Right lobe of liver (tissue), 4 donors: ENCODE results near the gene TENM4.

Source experiments
- POLR2A ChIP-seq: fragments of 450-650 bp; IDR thresholded peaks from one replicate; pipeline ENCODE4 v1.6.1; 2017; ENCODE audit warnings: antibody characterized with exemption, mild to moderate bottlenecking
- TF ChIP-seq, protein P1 (sequence below), 4 donors: fragments of 200-600 bp in 3 of 4; fragments of 450-650 bp in 1 of 4; IDR thresholded peaks; one replicate each; pipeline versions ENCODE4 v1.5.1 to v1.8.0; 2016 to 2022; ENCODE audit warnings: antibody characterized with exemption in 4 of 4, mild to moderate bottlenecking in 2 of 4
- donor health status: DM: no; HTN: no; CAD: no.
- donor health status: DM: no; HTN: no; CAD: no.
- donor health status: DM: no; HTN: yes; CAD: no.

DNA sequence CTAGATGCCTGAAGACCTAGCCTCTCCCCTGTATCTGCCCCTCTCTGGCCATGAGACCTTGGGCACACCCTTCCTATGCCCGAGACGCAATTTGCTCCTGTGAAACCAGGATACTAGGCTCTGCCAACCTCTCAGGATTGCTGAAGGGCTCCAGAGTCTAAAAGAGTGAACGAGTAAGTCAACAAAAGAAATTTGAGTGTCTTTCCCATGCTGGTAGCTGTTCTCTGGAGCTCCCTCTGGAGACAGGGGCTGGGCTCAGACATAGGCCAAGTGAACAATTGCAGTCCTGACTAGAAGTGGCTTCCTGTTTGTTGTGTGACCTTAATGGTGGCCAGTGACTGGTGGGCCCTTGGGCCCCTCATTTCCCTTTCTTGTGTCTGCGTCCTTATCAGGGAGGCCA lies 677.2 kb downstream of the TENM4 start:
- TF ChIP-seq, protein P1, sequence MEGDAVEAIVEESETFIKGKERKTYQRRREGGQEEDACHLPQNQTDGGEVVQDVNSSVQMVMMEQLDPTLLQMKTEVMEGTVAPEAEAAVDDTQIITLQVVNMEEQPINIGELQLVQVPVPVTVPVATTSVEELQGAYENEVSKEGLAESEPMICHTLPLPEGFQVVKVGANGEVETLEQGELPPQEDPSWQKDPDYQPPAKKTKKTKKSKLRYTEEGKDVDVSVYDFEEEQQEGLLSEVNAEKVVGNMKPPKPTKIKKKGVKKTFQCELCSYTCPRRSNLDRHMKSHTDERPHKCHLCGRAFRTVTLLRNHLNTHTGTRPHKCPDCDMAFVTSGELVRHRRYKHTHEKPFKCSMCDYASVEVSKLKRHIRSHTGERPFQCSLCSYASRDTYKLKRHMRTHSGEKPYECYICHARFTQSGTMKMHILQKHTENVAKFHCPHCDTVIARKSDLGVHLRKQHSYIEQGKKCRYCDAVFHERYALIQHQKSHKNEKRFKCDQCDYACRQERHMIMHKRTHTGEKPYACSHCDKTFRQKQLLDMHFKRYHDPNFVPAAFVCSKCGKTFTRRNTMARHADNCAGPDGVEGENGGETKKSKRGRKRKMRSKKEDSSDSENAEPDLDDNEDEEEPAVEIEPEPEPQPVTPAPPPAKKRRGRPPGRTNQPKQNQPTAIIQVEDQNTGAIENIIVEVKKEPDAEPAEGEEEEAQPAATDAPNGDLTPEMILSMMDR (IDR thresholded peaks at IDR 0.05) = no peak
- TF ChIP-seq POLR2A = no peak
